B cell (primary cell): ENCODE results near the gene TLE5.

Source experiments
- EZH2 ChIP-seq: IDR thresholded peaks from 2 replicates; pipeline ENCODE4 v1.6.1; 2012; ENCODE audit warnings: borderline replicate concordance, low read depth, mild to moderate bottlenecking, moderate library complexity, low read length; ENCODE audit not compliant: insufficient read depth, poor library complexity, severe bottlenecking
- TF ChIP-seq, protein P1 (sequence below): fragments of 200-600 bp; IDR thresholded peaks from one replicate; pipeline ENCODE4 v1.8.0; 2022; ENCODE audit warnings: antibody characterized with exemption, mild to moderate bottlenecking

DNA sequence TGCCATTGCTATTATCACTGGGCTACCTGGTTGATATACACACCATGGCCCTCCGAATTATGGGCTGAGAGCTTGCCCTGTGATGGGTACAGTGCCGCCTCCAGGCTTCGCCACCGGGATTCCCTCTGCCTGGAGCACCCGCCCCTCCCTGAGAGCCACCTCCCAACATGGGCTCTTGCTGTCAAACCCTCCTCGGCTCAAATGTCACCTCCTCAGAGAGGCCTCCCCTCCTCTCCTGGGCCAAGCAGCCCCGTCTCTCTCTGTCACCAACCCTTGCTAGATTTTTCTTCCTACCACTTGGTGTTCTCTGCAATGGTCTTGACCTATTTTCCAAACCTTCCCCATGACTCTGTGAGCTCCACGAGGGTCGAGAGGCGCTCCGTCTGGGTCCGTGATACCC lies 21.0 kb downstream of the TLE5 start:
- TF ChIP-seq, protein P1, sequence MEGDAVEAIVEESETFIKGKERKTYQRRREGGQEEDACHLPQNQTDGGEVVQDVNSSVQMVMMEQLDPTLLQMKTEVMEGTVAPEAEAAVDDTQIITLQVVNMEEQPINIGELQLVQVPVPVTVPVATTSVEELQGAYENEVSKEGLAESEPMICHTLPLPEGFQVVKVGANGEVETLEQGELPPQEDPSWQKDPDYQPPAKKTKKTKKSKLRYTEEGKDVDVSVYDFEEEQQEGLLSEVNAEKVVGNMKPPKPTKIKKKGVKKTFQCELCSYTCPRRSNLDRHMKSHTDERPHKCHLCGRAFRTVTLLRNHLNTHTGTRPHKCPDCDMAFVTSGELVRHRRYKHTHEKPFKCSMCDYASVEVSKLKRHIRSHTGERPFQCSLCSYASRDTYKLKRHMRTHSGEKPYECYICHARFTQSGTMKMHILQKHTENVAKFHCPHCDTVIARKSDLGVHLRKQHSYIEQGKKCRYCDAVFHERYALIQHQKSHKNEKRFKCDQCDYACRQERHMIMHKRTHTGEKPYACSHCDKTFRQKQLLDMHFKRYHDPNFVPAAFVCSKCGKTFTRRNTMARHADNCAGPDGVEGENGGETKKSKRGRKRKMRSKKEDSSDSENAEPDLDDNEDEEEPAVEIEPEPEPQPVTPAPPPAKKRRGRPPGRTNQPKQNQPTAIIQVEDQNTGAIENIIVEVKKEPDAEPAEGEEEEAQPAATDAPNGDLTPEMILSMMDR: no peak
- no peak for TF ChIP-seq EZH2
